ENCODE results near the gene PIGU. TPM values are rescaled to one million over a fixed set of nuclear protein-coding genes. Genes with fewer than 3 reads are reported as not detected.

PIGU gene
- total RNA-seq, 1 experiment from 2014 or later: 25.1 TPM

- no peak for DNase-seq (ENCODE audit: low read depth, low spot score)
- Histone ChIP-seq H3K4me3 (replicated peaks in 1 of 2; ENCODE audit: low read depth in 1 of 2, low read length in 2 of 2) (no peak overlapping the region), H3K27me3 (ENCODE audit: insufficient read depth, low read length) (no peaks in the 10 kb centered on the region), H3K9ac (ENCODE audit: low read length) (no peak overlapping the region), H3K27ac (ENCODE audit: low read depth, low read length) (no peak overlapping the region), H3K36me3 (ENCODE audit: control insufficient read depth in 1 of 2, insufficient read depth in 2 of 2, low read length in 2 of 2) (peaks cover 19 to 28% of the 10 kb centered on the region in 2 experiments; a peak in 3 of 4 replicates), H3K9me2 (ENCODE audit: insufficient read depth) (no peaks in the 10 kb centered on the region), H4K20me1 (ENCODE audit: insufficient read depth) (no peaks in the 10 kb centered on the region), H3K9me3 (ENCODE audit: control insufficient read depth in 1 of 2, insufficient read depth in 1 of 2, low read depth in 1 of 2, low read length in 2 of 2) (no peaks in the 10 kb centered on the region), H2AFZ (ENCODE audit: low read depth, low read length, poor library complexity, severe bottlenecking) (no peak overlapping the region), H3K4me1 (ENCODE audit: control insufficient read depth in 1 of 2, insufficient read depth in 2 of 2, low read length in 2 of 2) (no peaks in the 10 kb centered on the region), H3K4me2 (ENCODE audit: low read length) (no peak overlapping the region), H3K79me2 (ENCODE audit: insufficient read depth, low read length) (no peaks in the 10 kb centered on the region)
- no TSS peak for BruUV-seq (replicated peaks)
- intact Hi-C loops (cut with micrococcal nuclease): no loop called here
- RAD21 ChIA-PET (ENCODE audit: low non-redundant PET in 1 of 2, low total read pairs in 2 of 2, uncharacterized antibody in 2 of 2, unreplicated experiment in 2 of 2): no interaction called here
- CTCF ChIA-PET: interaction anchor here (0.9 kb wide), 1 partner anchor 228 kb away, joined by 3 read pairs; no protein-coding TSS in a partner anchor
- ATAC-seq: no peak
- POLR2A ChIA-PET: no interaction called here
- TF ChIP-seq ZNF274 (IDR thresholded peaks at IDR 0.05; ENCODE audit: low read depth, low read length) (no peak), EZH2phosphoT487 (IDR thresholded peaks at IDR 0.05; ENCODE audit: borderline replicate concordance) (no peak), POLR2AphosphoS5 (IDR thresholded peaks at IDR 0.05; ENCODE audit: low read depth, low read length) (no peak)
Observed at GRCh38 chr20:34540596-34541263, 136.2 kb downstream of the PIGU start.

GRCh38 chr20:34539756-34540155 is 137.1 kb downstream of the PIGU start:
- H3K9ac ChIP-seq (ENCODE audit: low read length): no peak overlapping the region
- H3K27ac ChIP-seq (ENCODE audit: low read depth, low read length): no peak overlapping the region
- no peaks in the 10 kb centered on the region for H3K4me1 ChIP-seq (ENCODE audit: control insufficient read depth in 1 of 2, insufficient read depth in 2 of 2, low read length in 2 of 2)
- ChIA-PET CTCF (interaction anchor here (1.2 to 2.2 kb wide), 3 partner anchors 14 to 230 kb away, joined by 4 to 7 read pairs (median 4); partner anchors contain the start of gene DYNLRB1), POLR2A (no interaction called here), RAD21 (ENCODE audit: low non-redundant PET in 1 of 2, low total read pairs in 2 of 2, uncharacterized antibody in 2 of 2, unreplicated experiment in 2 of 2) (no interaction called here)
- H3K36me3 ChIP-seq (ENCODE audit: control insufficient read depth in 1 of 2, insufficient read depth in 2 of 2, low read length in 2 of 2): peaks cover 19 to 33% of the 10 kb centered on the region in 2 experiments; a peak in 3 of 4 replicates
- H3K79me2 ChIP-seq (ENCODE audit: insufficient read depth, low read length): no peaks in the 10 kb centered on the region
- no peak overlapping the region for H3K4me3 ChIP-seq (replicated peaks in 1 of 2; ENCODE audit: low read depth in 1 of 2, low read length in 2 of 2)
- H3K4me2 ChIP-seq (ENCODE audit: low read length): no peak overlapping the region
- H4K20me1 ChIP-seq (ENCODE audit: insufficient read depth): no peaks in the 10 kb centered on the region
- no peaks in the 10 kb centered on the region for H3K9me3 ChIP-seq (ENCODE audit: control insufficient read depth in 1 of 2, insufficient read depth in 1 of 2, low read depth in 1 of 2, low read length in 2 of 2)
- no peak for ATAC-seq
- no peak overlapping the region for H2AFZ ChIP-seq (ENCODE audit: low read depth, low read length, poor library complexity, severe bottlenecking)
- BruUV-seq (replicated peaks): no TSS peak
- no peaks in the 10 kb centered on the region for H3K27me3 ChIP-seq (ENCODE audit: insufficient read depth, low read length)
- no peaks in the 10 kb centered on the region for H3K9me2 ChIP-seq (ENCODE audit: insufficient read depth)
- DNase-seq (ENCODE audit: low read depth, low spot score): no peak
- intact Hi-C loops (cut with micrococcal nuclease): loop anchor here (2.0 kb wide), 1 partner anchor 229 kb away; no protein-coding TSS in a partner anchor
- TF ChIP-seq SRF (IDR thresholded peaks at IDR 0.05; ENCODE audit: low read depth) (no peak), ATF3 (IDR thresholded peaks at IDR 0.05) (no peak), EGR1 (IDR thresholded peaks at IDR 0.05; ENCODE audit: low read depth) (no peak), POLR2AphosphoS5 (IDR thresholded peaks at IDR 0.05; ENCODE audit: low read depth, low read length) (no peak), CEBPB (IDR thresholded peaks at IDR 0.05; ENCODE audit: low read depth) (no peak), ZNF274 (IDR thresholded peaks at IDR 0.05; ENCODE audit: low read depth, low read length) (no peak), JUND (IDR thresholded peaks at IDR 0.05) (no peak), ZFX (IDR thresholded peaks at IDR 0.05) (no peak), ZBTB33 (IDR thresholded peaks at IDR 0.05; ENCODE audit: extremely low read depth, insufficient replicate concordance, low read length) (no peak), YY1 (IDR thresholded peaks at IDR 0.05; ENCODE audit: extremely low read depth, insufficient replicate concordance, low read depth, low read length) (no peak), ELF1 (IDR thresholded peaks at IDR 0.05; ENCODE audit: borderline replicate concordance, low read depth) (no peak), EZH2phosphoT487 (IDR thresholded peaks at IDR 0.05; ENCODE audit: borderline replicate concordance) (no peak), POLR2A (IDR thresholded peaks at IDR 0.05; ENCODE audit: borderline replicate concordance, extremely low read depth, insufficient read depth, insufficient read length) (no peak), MAX (IDR thresholded peaks at IDR 0.05) (no peak), RAD21 (IDR thresholded peaks at IDR 0.05; ENCODE audit: low read depth) (no peak)
